Measurements from ENCODE around the gene ADAM23. TPM values are rescaled to one million over a fixed set of nuclear protein-coding genes. Genes with fewer than 3 reads are reported as not detected.

Gene ADAM23
- total and polyA plus RNA-seq, 9 donors = 0.83 to 18.8 (median 4.1) TPM

GRCh38 chr2:206615417-206616089 lies 172.2 kb downstream of the ADAM23 start:
- no peak overlapping the region for H3K27ac ChIP-seq
- TF ChIP-seq EP300 (IDR thresholded peaks at IDR 0.05) (no peak), POLR2A (IDR thresholded peaks at IDR 0.05) (no peak)
- TF ChIP-seq, protein P1, sequence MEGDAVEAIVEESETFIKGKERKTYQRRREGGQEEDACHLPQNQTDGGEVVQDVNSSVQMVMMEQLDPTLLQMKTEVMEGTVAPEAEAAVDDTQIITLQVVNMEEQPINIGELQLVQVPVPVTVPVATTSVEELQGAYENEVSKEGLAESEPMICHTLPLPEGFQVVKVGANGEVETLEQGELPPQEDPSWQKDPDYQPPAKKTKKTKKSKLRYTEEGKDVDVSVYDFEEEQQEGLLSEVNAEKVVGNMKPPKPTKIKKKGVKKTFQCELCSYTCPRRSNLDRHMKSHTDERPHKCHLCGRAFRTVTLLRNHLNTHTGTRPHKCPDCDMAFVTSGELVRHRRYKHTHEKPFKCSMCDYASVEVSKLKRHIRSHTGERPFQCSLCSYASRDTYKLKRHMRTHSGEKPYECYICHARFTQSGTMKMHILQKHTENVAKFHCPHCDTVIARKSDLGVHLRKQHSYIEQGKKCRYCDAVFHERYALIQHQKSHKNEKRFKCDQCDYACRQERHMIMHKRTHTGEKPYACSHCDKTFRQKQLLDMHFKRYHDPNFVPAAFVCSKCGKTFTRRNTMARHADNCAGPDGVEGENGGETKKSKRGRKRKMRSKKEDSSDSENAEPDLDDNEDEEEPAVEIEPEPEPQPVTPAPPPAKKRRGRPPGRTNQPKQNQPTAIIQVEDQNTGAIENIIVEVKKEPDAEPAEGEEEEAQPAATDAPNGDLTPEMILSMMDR (IDR thresholded peaks at IDR 0.05) = no peak
- H3K27me3 ChIP-seq = no peaks in the 10 kb centered on the region
- DNase-seq = no peak
- no peak overlapping the region for H3K4me3 ChIP-seq
- no peaks in the 10 kb centered on the region for H3K4me1 ChIP-seq (ENCODE audit: insufficient read depth)
- H3K9me3 ChIP-seq = no peaks in the 10 kb centered on the region
- 79 to 86% (median 83%) methylated on average over 7 of the region's 7 CpGs for WGBS, 3 donors
- intact Hi-C loops (cut with DNase I) = no loop called here
- no peaks in the 10 kb centered on the region for H3K36me3 ChIP-seq

DNA sequence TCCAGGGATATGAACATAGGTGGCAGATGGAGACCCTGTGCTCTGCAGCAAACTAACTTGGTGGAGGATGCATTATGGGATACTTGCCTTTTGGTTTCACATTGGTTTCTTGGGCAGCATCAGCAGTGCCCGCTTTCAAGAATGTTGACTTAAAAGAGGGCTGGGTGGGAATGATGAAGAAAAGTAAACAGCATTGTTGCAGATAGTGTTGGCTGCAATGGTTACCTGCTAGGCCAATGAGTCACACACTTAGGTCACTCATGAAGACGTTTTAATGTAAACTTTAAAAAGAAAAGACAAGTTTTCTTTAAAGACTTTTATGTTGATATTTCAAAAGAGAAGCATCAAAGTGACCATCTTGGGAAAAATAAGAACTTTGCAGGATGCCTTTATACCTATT lies 172.8 kb downstream of the ADAM23 start:
- H3K27ac ChIP-seq = no peak overlapping the region
- H3K4me3 ChIP-seq = no peak overlapping the region
- intact Hi-C loops (cut with DNase I) = no loop called here
- TF ChIP-seq EP300 (IDR thresholded peaks at IDR 0.05) (no peak), POLR2A (IDR thresholded peaks at IDR 0.05) (no peak)
- TF ChIP-seq, protein P1 (IDR thresholded peaks at IDR 0.05) = no peak
- WGBS, 3 donors = 69 to 76% (median 74%) methylated on average over 2 of the region's 2 CpGs
- H3K9me3 ChIP-seq = no peaks in the 10 kb centered on the region
- DNase-seq = no peak
- no peaks in the 10 kb centered on the region for H3K4me1 ChIP-seq (ENCODE audit: insufficient read depth)
- H3K27me3 ChIP-seq = no peaks in the 10 kb centered on the region
- no peaks in the 10 kb centered on the region for H3K36me3 ChIP-seq

DNA sequence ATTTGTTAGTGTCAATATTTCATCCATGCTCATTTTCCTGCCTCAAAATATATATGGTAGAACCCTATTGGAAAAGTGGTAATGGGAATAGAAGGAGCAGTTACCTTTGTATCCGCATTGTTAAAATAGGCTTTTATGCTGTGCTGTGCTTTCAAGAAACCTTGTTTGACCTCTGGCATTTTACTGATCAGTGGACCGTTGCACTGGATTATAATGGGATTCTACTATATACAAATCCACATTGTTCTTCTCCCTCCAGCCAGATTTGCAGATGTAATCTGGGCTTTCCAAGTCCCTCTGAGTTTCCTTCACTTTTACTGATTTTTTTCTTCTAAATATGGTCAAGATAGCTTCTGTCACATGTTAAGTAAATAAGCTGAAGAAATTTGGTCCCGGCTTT lies 175.7 kb downstream of the ADAM23 start:
- TF ChIP-seq POLR2A (IDR thresholded peaks at IDR 0.05) (no peak), EP300 (IDR thresholded peaks at IDR 0.05) (no peak)
- TF ChIP-seq, protein P1 (IDR thresholded peaks at IDR 0.05) = no peak
- no peaks in the 10 kb centered on the region for H3K36me3 ChIP-seq
- 67 to 79% (median 79%) methylated on average over 3 of the region's 3 CpGs for WGBS, 3 donors

DNA sequence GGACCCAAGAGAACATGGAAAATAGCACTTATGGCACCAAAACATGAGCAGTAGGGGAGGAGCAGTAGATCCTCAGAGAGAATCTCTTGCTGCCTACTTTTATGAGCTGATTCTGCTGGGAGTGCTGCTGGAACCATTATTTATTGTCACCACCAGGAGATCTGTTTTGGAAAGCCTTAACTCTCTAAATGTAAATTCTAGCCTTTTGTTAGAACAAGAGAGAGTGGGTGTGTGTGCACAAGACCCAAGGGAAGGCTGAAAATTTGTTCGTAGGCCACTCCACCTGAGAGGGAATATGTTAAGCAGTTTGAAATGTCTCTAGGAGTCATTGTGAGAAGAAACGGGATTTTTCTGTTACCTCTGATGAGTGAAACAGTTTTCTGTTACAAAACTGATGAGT lies 182.8 kb downstream of the ADAM23 start:
- 67 to 72% (median 70%) methylated on average over 2 of the region's 2 CpGs for WGBS, 3 donors
- H3K4me3 ChIP-seq = no peak overlapping the region
- TF ChIP-seq POLR2A (IDR thresholded peaks at IDR 0.05) (no peak), EP300 (IDR thresholded peaks at IDR 0.05) (no peak)
- TF ChIP-seq, protein P1 (IDR thresholded peaks at IDR 0.05) = no peak
- no peaks in the 10 kb centered on the region for H3K36me3 ChIP-seq
- no peaks in the 10 kb centered on the region for H3K4me1 ChIP-seq (ENCODE audit: insufficient read depth)
- H3K9me3 ChIP-seq = no peaks in the 10 kb centered on the region
- H3K27ac ChIP-seq = no peak overlapping the region
- no peak for DNase-seq
- no peaks in the 10 kb centered on the region for H3K27me3 ChIP-seq
- intact Hi-C loops (cut with DNase I) = no loop called here

More for the DNA sequence above, 175.7 kb downstream of the ADAM23 start:
- no peaks in the 10 kb centered on the region for H3K9me3 ChIP-seq
- H3K4me3 ChIP-seq = no peak overlapping the region
- intact Hi-C loops (cut with DNase I) = no loop called here
- no peaks in the 10 kb centered on the region for H3K4me1 ChIP-seq (ENCODE audit: insufficient read depth)
- H3K27ac ChIP-seq = no peak overlapping the region
- H3K27me3 ChIP-seq = no peaks in the 10 kb centered on the region
- no peak for DNase-seq

Measured in ovary (tissue), 9 donors.